Fibroblast of villous mesenchyme (primary cell): Measurements from ENCODE around the gene VPS52. TPM values are rescaled to one million over a fixed set of nuclear protein-coding genes. Genes with fewer than 3 reads are reported as not detected.

Experiments used
- DNase-seq: peaks from one replicate; pipeline ENCODE4 v3.0.0-alpha.2; 2010; ENCODE audit warnings: low read depth
- H3K4me3 ChIP-seq: 2 replicates; pipeline ENCODE4 v1.5.1; 2011; ENCODE audit warnings: low read depth, mild to moderate bottlenecking, low read length
- CTCF ChIP-seq: IDR thresholded peaks from 2 replicates; pipeline ENCODE4 v1.5.1; 2012; ENCODE audit warnings: low read depth, mild to moderate bottlenecking, low read length; ENCODE audit not compliant: insufficient read depth
- total RNA-seq: library from RNA; depleted of rRNA; stranded (reverse); fragments of >200 nt; gene quantifications from 2 replicates; pipeline ENCODE4 v1.2.3, GENCODE V29; 2012

VPS52 gene
- total RNA-seq, 1 donor, result 38.9 TPM

DNA sequence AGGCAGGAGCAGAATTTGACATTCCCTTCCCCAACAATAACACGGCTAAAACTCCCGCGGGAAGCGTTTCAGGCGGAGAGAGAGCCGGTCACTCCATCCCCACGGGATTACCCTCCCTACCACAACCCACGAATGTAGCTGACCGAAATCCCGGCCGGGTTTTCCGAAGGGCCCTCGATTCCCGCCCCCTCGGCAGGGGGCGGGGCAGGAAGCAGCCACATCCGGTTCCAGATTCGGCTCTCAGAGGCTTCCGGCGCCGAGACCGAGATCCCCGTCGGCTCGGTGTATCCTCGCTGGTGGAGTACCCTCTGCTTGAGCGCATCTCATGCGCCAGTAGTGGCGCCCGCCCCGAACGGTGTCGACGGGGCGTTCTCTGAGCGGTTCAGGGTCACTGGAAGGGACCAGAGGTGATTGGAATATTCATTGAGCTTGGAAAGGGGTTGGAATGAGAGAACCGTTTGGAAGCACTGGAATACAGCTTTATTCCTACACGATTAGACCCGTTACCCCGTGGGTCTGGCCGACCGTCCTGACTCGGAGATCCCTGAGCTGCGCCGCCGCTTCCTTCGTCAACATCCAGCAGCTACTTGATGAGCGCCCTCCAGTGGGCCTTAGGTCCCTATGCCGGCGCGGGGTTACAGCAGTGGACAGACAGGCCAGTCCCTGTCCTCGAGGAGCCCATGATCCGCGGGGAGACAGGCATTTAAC lies 27.7 kb upstream of the VPS52 start:
- DNase-seq, result peak; percentile 93
- peak overlapping the region; percentile 96 for H3K4me3 ChIP-seq
- peak; percentile 83 for TF ChIP-seq CTCF

DNA sequence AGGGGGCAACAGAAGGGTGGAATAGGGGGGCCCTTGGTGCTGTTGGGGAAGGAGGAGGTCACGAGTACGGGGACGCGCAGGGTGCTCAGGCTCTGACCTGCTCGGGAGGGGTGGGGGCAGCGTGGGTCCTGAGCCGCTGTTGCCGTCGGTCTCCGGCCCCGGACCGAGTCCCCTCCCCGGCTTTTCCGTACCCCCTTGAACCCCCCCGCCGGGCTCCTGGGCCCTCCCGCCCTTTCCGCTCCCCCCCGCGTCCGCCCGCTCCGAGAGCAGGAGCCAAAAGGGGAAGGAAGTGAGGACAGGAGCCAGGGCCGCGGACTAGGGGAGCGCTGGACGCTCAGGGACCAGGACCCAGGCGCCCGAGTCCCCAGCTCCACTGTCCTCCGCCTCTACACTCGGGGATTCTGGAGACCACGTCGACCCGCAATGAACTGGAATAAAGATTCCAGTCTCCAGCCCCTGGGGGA lies 27.1 kb upstream of the VPS52 start, which contains the start of gene RGL2:
Gene RGL2, minus strand, starts transcription at position 170 of the 464 bp plus-strand sequence. CDS start 332 bp downstream, outside the sequence.
- no peak for TF ChIP-seq CTCF
- peak; percentile 58 for DNase-seq
- H3K4me3 ChIP-seq, result peak within 1 kb of the TSS; percentile 96

GRCh38 chr6:33297956-33298772 lies 26.5 kb upstream of the VPS52 start:
- peak; percentile 82 for DNase-seq
- H3K4me3 ChIP-seq, result peak overlapping the region; percentile 96
- no peak for TF ChIP-seq CTCF

DNA sequence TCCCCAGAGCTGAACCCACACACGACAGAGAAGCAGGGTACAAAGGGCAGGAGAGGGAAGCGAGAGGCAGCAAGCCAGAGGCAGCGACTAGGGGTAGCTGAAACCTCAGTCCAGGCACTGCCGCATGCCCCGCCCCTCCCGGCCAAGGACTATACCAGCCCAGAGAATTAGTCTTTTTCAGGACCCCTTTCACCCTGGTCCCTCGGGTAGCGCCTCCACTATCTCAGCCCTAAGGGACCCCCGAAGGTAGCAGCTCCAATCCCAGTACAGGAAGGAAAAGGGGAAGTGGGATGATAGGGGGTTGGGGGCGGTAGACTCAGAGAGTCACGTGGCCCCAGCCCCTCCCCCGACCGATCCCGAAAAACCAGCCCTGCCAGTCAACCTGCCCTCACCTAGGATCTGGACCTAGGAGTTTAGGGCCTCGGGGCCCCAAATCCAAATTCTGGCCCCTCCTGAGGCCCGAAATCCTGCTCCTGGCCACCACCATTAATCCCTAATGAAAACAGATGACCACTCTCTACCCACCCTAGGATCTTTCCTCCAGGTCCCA lies 25.8 kb upstream of the VPS52 start:
- no peak for TF ChIP-seq CTCF
- no peak for DNase-seq

DNA sequence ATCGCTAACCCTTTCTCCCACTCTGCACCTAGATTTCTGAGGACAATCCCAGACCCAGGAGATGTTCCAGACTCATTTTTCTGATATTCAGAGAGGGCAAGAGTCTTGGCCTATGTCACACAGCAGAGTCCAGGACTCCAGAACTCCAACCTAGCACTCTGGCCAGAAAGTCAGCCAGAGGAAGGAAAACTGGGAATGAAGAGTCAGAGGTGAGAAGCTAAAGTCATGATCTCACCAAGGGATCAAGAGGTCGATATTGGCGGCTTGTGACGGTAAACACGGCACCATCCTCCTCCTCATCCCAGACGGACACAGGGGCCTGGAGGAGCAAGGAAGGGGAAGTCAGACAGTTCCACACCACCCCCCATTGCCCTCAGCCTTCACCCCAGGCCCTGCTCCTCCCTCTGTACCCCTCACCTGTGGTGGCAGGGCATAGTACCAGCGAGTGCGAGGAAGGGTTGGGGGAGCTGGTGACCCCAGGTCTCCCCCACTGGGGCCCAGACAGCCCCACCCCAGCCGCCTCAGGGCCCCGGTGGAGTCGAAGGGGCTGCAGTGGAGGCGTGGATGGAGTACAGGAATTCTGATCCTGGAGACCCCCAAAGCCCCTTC lies 25.2 kb upstream of the VPS52 start:
- no peak for TF ChIP-seq CTCF
- peak overlapping the region; percentile 96 for H3K4me3 ChIP-seq
- no peak for DNase-seq

More for the DNA sequence above, 25.8 kb upstream of the VPS52 start:
- H3K4me3 ChIP-seq, result peak overlapping the region; percentile 96

DNA sequence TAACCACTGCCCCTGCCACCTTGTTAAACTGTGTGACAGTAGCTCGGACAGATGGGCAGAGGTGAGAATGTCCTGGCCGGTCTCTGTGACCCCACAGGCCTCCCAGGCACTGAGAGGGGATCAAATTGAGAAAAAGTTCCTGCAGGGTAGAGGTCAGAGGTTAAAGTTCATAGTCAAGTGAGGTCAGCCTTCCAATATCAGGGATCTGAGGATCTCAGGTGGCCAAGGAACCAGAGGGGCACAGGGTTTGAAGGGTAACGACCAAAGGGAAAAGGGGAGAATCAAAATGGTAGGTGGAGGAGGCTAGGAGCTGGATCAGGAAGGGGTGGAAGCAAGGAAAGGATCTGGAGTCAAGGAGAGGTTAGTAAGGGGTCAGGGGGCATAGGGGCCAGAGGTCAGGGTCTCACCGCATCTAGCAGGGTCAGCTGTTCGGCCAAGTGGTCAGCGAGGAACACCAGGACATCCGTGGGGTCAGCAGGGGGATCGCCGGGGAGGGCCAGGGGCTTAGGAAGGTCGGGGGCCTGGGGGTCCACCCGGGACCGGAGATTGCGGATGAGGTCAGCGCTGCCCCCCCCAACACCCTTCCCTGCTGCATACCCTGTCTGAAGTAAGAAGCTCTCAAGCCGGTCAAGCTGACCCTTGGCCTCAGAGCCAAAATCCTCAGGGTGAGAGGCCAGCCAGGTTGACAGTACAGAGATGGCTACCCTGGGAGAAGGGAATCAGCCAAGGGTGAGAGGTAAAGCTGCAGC lies 24.1 kb upstream of the VPS52 start:
- no peak overlapping the region for H3K4me3 ChIP-seq
- no peak for DNase-seq
- TF ChIP-seq CTCF, result no peak
